DND-41 (cell line): ENCODE measurements around the gene ENAH.

Source experiments
- CTCF ChIP-seq: IDR thresholded peaks from 2 replicates; pipeline ENCODE4 v1.5.1; 2012; ENCODE audit warnings: borderline replicate concordance, low read length, moderate library complexity, mild to moderate bottlenecking; ENCODE audit not compliant: poor library complexity, severe bottlenecking; ENCODE audit errors: extremely low read depth
- EZH2 ChIP-seq: IDR thresholded peaks from 3 replicates; pipeline ENCODE4 v1.6.1; 2012; ENCODE audit warnings: borderline replicate concordance, low read depth, mild to moderate bottlenecking, moderate library complexity, low read length, inconsistent platforms; ENCODE audit not compliant: severe bottlenecking

- TF ChIP-seq CTCF, result no peak
- TF ChIP-seq EZH2, result no peak
Observed at GRCh38 chr1:225462714-225463574, 190.0 kb downstream of the ENAH start.
